Skeletal muscle cell (primary cell): ENCODE results near the gene KANSL1.
A peak's percentile ranks its signal among the peaks of the same experiment; 100 is the strongest.
"Not testable (repeated sequence)": the region's sequence is repeated elsewhere in the genome, so short reads cannot be mapped to it uniquely, and the experiment has no call there.

Experiments used
- DNase-seq: peaks from one replicate; pipeline ENCODE4 v3.0.0-alpha.2; 2010; ENCODE audit warnings: low read depth
- H3K4me3 ChIP-seq: 2 replicates; pipeline ENCODE4 v1.5.1; 2011; ENCODE audit warnings: low read depth, mild to moderate bottlenecking, control low read depth, low read length, moderate library complexity

The KANSL1 gene

GRCh38 chr17:46193151-46193625 lies at the start of gene KANSL1:
KANSL1 (minus strand) TSS chr17:46193429; CDS start chr17:46172143, 21,286 bp downstream.
- DNase-seq = peak; percentile 70
- peak within 1 kb of the TSS; percentile 77 for H3K4me3 ChIP-seq

GRCh38 chr17:46231359-46231758 lies 38.1 kb upstream of the KANSL1 start:
- not testable (repeated sequence) for H3K4me3 ChIP-seq, DNase-seq

- DNase-seq = peak; percentile 33
- peak overlapping the region; percentile 45 for H3K4me3 ChIP-seq
Measured at GRCh38 chr17:46225274-46225794, 32.1 kb upstream of the KANSL1 start.

GRCh38 chr17:46224864-46225263 lies 31.6 kb upstream of the KANSL1 start:
- DNase-seq = not testable (repeated sequence)
- peak overlapping the region; percentile 45 for H3K4me3 ChIP-seq

- DNase-seq, H3K4me3 ChIP-seq: not testable (repeated sequence)
Measured at GRCh38 chr17:46223041-46223440, 29.8 kb upstream of the KANSL1 start.

GRCh38 chr17:46216682-46217081 lies 23.5 kb upstream of the KANSL1 start:
- no peak overlapping the region for H3K4me3 ChIP-seq
- no peak for DNase-seq

- no peak overlapping the region for H3K4me3 ChIP-seq
- peak; percentile 32 for DNase-seq
Measured at GRCh38 chr17:46212634-46213435, 19.6 kb upstream of the KANSL1 start.

GRCh38 chr17:46208997-46209396 lies 15.8 kb upstream of the KANSL1 start:
- no peak overlapping the region for H3K4me3 ChIP-seq
- no peak for DNase-seq

- DNase-seq = no peak
Measured at GRCh38 chr17:46205975-46206374, 12.7 kb upstream of the KANSL1 start.

GRCh38 chr17:46202424-46202823 lies 9.2 kb upstream of the KANSL1 start:
- no peak for DNase-seq
- H3K4me3 ChIP-seq = no peak overlapping the region

More at GRCh38 chr17:46205975-46206374, 12.7 kb upstream of the KANSL1 start:
- H3K4me3 ChIP-seq = no peak overlapping the region

GRCh38 chr17:46201491-46201890 lies 8.3 kb upstream of the KANSL1 start:
- DNase-seq = no peak
- no peak overlapping the region for H3K4me3 ChIP-seq

- DNase-seq = no peak
- H3K4me3 ChIP-seq = no peak overlapping the region
Measured at GRCh38 chr17:46200197-46200596, 7.0 kb upstream of the KANSL1 start.

GRCh38 chr17:46199379-46199778 lies 6.2 kb upstream of the KANSL1 start:
- DNase-seq = no peak
- no peak overlapping the region for H3K4me3 ChIP-seq

- no peak for DNase-seq
- H3K4me3 ChIP-seq = no peak overlapping the region
Measured at GRCh38 chr17:46198233-46198632, 5.0 kb upstream of the KANSL1 start.

GRCh38 chr17:46197530-46197929 lies 4.3 kb upstream of the KANSL1 start:
- DNase-seq = no peak
- H3K4me3 ChIP-seq = no peak overlapping the region

GRCh38 chr17:46195939-46196716 lies 2.9 kb upstream of the KANSL1 start:
- no peak for DNase-seq
- H3K4me3 ChIP-seq = no peak overlapping the region

GRCh38 chr17:46195217-46195855 lies 2.1 kb upstream of the KANSL1 start:
- no peak overlapping the region for H3K4me3 ChIP-seq

GRCh38 chr17:46194393-46195216 lies 1.4 kb upstream of the KANSL1 start:
- DNase-seq = no peak
- H3K4me3 ChIP-seq = peak overlapping the region; percentile 77

More at GRCh38 chr17:46195217-46195855, 2.1 kb upstream of the KANSL1 start:
- no peak for DNase-seq
